GM19238 (cell line): Measurements from ENCODE around the gene SNAPIN.

Experiments used
- DNase-seq: peaks from one replicate; pipeline ENCODE4 v3.0.0; 2011; ENCODE audit warnings: low spot score; ENCODE audit not compliant: insufficient read length

SNAPIN gene

DNA sequence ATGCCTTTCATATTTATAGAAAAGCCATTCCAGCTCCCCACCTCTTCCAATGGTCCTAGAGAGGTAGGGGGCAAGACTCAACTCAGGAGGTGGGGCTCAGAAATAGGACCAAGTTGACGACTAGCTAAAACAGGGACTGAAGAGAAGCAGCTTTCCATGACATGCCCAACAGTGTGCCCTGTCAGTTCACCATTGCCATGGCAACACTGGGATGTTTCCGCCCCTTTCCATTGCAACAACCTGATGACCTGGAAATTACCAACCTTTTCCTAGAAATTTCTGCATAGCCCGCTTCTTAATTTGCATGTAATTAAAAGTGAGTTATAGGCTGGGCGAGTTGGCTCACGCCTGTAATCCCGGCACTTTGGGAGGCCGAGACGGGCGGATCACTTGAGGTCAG is 47.0 kb downstream of the SNAPIN start:
- DNase-seq, result no peak

DNA sequence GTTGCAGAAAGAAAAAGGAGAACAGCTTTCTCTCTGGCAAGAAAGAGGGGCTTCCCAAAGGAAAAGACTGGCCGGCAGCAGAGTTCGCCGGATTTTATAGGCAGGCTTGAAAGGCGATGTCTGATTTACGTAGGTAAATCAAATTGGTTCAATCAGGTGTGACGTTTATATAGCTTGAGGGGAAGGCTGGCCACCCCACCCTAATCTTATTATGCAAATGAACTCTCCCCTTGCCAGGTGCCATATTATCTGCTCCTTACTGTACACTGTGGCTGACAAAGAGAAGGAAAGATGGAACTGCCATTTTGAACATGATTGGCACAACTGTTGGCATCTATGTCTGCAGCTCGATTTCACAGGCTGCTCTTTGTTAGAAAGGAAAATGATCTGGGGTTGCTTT is 52.5 kb downstream of the SNAPIN start:
- no peak for DNase-seq
